GM21619 (cell line): ENCODE data around the gene DNAJB12.
"Not testable (repeated sequence)": the region's sequence is repeated elsewhere in the genome, so short reads cannot be mapped to it uniquely, and the experiment has no call there.

Experiments
- ATAC-seq: cut with Tn5 transposase; IDR thresholded peaks from one replicate; pipeline ENCODE4 v1.9.1; 2021; ENCODE audit not compliant: unreplicated experiment

Gene DNAJB12

DNA sequence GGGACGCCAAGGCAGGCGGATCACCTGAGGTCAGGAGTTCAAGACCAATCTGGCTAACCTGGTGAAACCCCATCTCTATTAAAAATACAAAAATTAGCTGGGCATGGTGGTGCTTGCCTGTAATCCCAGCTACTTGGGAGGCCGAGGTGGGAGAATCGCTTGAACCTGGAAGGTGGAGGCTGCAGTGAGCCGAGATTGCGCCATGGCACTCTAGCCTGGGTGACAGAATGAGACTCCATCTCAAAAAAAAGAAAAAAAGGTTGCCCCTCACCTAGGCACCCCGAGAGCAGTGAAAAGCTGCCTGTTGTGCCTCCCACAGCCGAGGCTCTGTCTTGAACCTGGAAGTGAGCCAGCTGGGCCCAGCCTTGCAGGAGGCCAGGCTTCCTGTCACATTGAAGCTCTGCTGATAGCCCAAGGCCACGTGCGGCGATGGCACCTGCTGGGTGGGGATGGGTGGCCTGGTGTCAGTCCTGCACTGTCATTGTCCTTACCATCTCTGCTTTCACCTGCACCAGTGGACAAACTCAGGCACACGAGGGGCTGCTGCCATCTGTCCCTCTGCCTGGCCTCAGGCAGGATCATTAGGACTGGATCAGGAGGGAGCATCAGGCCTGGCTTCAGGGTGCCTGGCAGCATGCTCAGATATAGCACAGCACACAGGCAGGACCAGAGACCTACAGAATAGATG is 37.8 kb downstream of the DNAJB12 start:
- no peak for ATAC-seq

DNA sequence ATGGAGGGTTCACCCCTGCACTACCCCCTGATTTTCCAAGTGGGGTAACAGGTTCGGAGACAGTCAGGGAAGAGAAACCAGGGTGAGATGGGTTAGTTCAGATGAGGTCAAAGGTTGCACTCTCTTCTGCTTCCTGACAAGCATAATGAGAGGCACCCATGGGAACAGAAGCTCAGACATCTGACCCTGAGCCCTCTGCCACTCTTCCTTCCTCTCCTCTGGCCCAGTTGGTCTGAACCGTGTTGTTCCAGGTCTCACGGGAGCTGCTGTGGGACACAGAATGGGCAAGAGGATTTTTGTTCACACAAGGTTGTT is 38.4 kb downstream of the DNAJB12 start:
- ATAC-seq = no peak

DNA sequence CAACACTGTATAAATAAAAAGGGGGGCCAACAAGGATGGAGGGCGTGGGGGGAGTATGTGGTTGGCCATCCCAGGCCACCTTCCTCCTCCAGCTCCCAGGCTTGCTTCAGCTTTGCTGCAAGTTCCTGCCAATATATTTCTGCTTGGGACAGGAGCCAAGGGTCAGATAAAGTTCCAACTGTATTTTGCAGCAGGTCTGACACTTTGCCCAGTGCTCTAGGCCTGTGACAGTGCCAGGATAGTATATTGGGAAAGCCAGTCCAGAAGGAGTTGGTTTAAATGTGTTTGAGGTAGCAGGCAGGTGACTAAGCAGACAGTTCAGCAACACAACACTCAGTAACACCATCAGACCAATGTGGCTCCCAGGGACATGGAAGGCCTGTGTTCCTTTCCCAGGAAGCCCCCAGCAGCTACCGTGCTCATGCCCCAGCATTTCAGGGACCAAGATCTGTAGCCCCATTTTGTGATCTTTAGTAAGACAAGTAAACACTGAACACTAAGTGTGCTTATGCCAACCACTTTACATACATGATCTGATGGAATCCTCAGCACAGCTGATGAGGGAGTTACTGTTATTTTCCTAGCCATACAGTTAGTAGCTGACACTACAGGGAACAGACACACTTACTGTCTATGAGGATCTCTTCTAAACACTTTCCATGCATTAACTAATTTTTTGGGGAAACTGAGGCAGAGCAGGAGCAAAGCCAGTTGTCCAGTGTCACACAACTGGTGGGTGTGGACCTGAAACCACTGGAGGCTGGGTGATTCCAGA is 38.9 kb downstream of the DNAJB12 start:
- ATAC-seq = no peak

DNA sequence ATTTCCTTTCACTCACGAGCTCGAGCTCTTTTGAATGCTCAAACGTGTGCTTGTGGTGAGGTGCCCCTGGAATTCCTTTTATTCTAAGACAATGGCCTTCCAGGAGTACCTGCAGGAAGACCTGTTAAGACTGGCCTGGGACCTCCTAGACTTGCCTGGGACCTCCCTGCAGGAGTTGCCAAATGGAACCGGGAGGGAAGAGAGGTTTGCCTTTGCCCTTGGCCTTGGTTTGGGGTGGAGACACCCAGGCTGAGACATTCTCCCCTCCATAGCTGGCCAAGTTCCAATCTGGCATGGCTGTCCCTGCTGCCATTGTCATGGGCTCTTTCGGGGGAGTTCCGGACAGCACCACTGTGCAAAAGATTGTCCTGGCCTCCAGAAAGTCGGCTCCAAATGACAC is 39.7 kb downstream of the DNAJB12 start:
- no peak for ATAC-seq

DNA sequence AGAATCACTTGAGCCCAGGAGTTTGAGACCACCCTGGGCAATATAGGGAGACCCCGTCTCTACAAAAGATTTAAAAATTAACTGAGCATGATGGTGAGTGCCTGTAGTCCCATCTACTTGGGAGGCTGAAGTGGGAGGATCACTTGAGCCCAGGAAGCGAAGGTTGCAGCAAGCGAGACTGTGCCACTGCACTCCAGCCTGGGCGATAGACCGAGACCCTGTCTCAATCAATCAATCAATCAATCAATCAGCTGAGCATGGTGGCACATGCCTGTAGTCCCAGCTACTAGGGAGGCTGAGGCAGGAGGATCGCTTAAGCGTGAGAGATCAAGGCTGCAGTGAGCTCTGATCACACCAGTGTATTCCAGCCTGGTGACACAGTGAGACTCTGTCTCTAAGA is 40.5 kb downstream of the DNAJB12 start:
- ATAC-seq = no peak

DNA sequence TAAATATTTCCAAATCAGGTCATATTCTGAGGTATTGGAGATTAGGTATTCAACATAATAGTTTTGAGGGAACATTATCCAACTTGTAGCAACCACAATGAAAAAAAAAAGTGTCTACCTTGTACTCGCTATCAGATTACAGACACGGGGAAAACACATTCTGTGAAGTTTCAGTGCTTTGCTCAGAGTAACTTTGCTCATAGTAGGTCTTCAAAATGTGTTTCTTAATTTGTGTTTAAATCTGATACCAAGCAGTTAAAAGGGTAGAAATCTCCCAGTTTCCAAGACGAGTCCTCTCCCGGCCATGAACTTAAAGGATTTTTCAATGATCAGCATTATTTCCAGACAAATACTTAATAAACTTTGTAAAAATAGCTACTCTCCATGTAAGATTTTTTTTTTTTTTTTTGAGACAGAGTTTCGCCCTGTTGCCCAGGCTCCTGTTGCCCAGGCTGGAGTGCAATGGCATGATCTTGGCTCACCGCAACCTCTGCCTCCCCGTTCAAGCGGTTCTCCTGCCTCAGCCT is 41.8 kb downstream of the DNAJB12 start:
- ATAC-seq = no peak

DNA sequence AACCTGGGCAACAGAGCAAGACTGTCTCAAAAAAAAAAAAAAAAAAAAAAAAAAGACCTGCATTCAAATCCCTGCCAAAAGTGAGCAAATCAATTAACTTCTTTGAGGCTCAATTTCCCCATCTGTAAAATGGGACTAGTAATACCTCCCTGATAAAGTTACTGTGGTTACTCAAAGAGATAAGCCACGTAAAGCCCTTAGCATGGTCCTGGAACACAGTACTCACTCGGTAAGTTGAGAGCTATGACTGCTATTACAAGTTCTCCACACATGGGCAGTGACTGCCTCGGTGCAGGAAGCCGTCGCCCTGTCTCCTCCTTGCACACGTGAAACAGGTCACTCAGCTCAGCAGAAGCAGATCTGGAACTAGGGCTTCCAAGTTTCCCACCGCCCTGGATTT is 43.1 kb downstream of the DNAJB12 start:
- ATAC-seq = no peak

DNA sequence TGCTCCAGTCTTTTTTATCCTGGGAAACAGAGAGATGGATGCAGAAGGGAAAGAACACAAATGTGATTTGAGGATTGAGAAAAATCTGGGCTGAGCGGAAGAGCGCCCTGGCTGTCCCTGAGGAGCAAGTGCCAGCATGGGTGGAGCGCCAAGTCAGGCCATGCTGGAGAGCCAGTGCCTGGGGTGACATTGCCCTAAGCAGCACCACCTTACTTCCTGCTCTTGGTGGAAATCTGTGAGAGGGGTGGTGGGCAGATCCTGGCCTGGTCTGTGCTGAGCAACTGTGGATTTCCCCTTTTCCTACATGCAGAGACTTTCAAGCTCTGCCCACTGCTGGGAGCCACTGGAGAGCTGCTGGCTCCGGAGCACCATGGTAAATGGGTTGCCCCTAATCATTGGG is 44.1 kb downstream of the DNAJB12 start:
- no peak for ATAC-seq

DNA sequence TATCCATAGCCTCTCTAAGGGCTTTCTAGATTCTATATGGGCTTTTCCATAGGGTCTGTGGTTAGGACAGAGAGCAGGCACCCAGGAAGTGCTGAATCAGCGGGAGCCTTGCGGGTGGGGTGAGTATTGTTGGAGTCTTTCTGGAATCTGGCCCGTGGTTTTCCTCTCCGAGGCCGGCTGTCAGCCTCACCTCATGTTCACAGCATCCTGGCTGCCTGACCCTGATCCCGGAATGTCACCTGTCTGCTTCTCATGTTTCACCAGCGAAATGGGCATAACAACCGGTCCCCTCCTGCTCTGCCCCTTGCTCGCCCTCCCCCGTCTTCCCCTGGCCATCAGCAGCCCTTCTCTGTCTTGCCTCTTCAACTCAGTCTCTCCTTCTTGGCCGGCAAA is 44.5 kb downstream of the DNAJB12 start:
- ATAC-seq = no peak

DNA sequence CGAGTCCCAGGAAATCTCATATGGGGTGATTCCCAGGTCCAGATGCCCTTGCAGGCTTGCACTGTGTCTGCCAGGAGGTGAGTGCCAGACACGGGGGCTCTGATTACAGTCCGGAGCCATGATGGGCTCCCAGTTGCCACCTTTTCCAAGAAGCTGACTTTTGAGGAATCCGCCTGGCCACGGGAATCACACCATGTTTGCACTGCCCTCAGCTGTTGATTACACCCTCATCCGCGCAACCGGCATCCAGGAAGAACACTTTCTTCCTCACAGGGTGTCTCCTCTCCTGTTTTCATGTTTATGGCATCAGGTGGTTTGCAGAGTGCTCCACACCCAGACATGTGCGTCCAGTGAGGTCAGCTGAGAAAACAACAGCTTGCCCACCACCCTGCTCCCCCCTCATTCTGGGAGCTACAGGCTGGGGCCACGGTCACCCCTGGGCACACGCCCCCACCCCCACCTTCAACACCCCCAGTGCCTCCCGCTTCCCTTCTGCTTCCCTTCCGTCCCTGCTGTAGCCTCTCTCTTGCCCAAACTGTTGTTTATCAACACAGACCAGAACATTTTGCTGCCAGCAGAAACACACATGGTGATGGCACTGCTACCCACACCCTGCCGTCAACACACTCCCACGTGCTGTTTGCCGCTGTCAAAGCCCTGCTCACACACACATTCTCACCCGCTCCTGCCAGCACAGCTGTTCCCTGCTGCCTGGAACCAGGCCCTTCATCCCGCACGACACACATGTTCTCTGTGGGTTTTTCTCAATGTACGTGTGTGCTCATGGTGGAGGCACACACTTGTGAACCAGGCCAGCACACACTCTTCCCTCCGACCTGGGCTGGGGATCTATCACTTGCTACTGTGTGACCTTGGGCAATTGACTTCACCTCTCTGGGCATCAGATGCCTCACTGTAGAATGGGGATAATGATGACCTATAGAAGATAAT is 45.2 kb downstream of the DNAJB12 start:
- ATAC-seq = no peak

DNA sequence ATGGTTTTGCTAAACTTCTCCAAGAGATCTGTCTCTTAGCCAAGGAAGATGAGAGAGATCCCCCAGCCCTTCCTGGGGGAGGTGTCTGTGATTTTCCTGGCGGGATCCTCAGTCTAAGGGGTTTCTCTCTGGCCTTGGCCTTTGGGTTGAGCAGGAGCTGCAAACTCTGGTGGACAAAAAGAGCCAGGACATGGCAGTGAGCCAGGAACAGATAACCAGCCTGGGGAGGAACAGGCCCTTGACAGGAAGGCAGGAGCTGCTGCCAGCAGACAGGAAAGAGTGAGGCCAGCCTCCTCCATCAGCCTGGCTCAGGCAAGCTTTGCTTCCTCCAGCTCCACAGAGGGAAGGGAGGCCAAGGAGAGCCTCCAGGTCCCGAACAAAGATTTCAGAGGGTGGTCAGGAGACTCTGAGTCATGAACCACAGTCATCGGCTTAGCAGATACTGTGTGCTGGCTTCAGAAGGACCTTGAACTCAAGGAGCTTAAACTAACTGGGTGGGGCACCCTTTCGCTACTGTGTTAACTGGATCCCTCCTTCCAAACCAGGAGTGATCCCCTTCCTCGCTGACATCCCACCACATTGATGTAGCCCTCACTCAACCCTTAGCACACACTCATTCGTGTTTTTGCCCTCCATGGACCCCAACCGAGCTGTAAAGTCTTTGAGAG is 46.3 kb downstream of the DNAJB12 start:
- no peak for ATAC-seq

DNA sequence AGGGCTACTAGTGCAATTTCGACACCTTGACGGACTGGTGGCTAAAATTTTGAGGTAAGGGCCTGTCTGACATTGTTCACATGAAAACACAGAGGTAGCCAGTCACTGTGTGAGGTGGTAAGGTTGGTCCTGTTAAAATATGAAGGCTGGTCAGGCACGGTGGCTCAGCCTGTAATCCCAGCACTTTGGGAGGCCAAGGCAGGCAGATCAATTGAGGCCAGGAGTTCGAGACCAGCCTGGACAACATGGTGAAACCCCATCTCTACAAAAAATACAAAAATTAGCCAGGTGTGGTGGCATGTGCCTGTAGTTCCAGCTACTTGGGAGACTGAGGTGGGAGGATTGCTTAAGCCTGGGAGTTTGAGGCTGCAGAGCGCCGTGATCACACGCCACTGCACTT is 47.0 kb downstream of the DNAJB12 start:
- not testable (repeated sequence) for ATAC-seq

DNA sequence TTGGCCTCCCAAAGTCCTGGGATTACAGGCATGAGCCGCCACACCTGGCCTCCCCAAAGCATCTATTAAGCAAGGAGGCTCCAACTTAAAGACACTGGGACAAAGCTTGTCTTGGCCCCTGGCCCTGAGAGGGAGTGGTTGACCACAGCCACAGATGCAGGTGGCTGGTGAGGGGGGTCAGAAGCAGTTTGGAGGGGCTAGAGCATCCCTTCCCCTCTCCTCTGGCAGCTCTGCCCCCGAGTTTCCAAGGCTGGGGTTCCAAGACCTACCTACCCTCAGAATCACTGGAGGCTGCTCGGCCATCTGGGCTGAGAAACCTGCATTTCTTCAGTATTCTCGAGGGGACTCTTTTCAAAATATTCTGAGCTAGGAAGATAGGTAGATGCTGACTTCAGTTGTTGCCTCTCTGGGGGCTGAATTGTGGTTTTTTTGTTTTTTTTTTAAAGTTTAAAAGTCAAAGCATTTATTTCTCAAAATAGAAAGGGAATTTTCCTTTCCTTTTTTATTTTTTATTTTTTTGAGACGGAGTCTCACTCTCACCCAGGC is 48.4 kb downstream of the DNAJB12 start:
- no peak for ATAC-seq

DNA sequence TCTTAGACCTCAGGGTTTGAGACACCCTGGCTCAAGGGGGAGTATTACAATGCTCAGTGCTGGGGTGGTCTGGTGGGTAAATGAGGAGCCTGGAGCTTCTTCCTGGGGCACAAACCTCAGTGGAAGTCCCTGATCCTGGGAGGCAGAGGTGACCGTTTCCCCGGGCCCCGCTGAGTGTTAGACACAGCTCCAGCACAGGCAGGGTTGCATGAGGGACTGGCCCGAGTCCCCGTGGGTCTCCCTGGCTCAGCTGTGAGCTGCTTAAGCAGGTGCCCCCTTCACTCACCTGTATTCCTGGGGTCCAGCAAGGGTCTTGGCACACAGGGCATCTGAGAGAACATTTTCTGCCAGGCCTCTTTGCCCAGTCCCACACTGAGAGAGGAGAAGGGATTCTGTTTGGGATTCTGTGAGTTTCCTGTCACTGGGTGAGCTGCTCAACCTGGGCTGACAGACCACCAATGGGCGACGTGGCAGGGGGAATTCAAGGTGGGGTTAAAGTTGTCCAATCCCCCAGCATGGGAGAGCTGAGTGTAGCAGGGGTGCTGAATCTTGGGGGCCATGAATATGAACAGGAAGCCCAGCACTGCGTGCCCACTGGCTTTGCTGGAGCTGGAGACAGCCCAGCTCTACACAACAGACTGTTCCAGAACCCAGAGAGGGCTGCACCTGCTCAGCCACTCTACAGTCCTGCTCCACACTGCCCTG is 51.1 kb downstream of the DNAJB12 start:
- no peak for ATAC-seq

DNA sequence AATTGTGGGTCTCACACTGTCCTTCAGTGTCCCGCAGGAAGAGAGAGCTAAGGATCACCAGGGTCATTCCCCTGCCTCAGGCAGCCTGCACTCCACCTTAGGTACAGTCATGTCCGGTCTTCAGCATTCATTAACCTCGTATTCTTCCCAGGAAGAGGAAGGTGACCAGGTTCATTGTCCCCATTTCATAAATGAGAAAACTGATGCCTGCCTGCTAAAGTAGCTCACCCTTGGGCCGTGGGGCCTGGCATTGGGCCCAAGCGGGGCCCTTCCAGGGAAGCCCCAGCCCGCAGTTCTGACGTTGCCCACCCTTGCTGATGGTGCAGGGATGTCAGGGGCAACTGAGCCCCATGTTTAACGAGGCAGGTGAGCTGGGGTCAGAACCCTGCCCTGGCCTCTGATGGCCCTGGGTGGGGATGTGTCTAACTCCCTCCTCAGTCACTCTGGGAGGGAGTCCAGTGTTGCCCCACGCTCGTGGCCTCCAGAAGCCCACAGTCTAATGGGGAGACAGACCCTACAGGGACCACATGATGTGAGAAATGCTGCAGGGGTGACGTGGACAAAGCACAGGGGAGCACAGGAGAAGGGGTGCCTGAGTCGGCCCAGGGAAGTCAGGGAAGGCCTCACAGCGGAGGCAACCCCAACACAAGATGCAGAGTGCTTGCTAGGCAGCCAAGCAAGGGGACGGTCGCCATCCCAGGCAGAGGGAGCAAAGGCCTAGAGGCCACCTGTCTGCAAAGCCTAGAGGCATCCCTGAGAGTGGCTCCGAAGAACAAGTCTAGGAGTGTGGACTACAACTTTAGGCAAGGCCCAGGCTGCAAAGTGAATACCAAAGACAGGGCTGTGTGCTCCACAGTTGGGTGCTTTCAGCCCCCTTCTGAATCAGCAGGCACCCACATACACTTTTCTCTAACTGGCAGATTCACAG is 55.9 kb downstream of the DNAJB12 start:
- ATAC-seq = no peak

DNA sequence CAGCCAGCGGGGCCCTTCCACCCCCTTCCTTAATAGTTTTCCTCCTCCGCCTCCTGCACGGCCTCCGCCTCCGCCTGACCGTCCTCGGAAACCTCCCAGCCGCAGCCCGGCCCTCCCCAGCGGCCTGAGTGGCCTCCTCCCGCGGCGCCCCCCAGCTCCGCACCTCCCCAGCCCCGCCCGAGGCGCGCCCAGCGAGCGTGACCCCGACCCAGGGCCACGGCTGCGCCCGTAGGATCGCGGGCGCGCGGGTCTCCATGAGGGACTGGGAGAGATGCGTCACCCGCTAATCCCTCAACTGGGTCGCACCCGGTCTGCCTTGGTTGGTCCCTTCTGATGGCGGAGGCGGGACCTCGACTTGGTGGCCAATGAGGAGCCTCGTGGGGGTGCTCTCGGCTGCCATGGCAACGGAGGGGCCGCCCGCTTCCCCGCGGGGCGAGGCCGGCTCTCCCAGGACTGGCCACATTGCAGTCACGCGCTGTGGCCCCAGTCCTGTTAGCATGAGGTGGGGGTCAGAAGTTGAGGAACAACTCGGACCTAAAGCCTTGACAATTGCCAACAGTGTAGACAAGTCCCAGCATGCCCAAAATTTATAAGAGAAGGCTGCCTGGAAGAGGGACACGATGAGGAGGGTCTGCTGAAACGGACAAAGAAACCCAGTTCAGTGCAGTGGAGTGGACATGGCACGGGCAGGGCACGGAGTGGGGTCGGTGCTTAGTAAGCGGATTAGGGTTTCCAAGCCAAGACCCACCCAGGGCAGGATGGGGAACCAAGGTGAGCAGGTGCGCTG is 56.7 kb downstream of the DNAJB12 start:
- peak; percentile 72 for ATAC-seq

DNA sequence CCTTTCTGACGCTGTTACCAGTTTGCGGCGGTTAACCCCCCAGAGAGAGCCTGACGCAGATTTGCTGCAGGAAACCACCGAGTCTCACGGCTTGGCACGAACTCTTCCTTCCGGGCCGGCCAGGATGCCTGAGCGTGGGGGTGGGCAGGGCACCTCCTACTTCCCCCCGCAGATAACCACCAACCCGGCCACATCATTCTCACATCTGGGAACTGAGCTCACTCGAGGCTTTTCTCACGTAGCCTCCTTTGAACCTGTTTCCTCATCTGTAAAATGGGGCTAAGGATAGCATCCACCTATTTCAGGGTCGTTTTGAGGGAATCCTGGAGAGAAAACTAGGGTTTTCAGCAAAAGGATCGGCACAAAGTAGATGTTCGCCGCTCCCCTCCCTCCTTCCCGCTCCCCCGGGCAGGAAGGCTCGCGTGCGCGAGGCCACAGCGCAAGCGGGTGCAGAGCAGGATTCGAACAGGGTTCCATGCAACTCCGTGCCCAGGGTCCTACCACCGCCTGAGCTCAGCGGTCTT is 57.4 kb downstream of the DNAJB12 start:
- peak; percentile 49 for ATAC-seq

DNA sequence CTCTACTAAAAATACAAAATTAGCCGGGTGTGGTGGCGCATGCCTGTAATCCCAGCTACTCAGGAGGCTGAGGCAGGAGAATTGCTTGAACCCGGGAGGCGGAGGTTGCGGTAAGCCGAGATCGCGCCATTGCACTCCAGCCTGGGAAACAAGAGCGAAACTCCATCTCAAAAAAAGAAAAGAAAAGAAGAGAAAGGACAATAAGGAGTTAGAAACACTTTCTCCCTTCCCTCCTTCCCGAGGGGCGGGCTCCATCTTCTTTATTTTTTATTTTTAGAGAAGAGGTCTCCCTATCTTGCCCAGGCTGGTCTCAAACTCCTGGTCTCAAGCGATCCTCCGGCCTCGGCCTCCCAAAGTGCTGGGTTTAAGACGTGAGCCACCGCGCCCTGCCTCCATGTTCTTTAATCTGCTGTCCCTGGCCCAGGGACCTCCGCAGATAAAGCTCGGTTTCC is 57.9 kb downstream of the DNAJB12 start:
- not testable (repeated sequence) for ATAC-seq
